K562 (cell line): Measurements from ENCODE around the gene PSD2. TPM values are rescaled to one million over a fixed set of nuclear protein-coding genes. Genes with fewer than 3 reads are reported as not detected.

Source experiments
- ATAC-seq: fragments of 200-7000 bp; cut with Tn5 transposase; 3 replicates; pipeline ENCODE4 v1.9.1; 2020; ENCODE audit warnings: moderate library complexity
- BruUV-seq: library from RNA; stranded (reverse); fragments of 400-500 nt; replicated peaks from 2 replicates; lab custom pipeline; 2021; lab: Mats Ljungman, UMichigan
- CTCF ChIA-PET: fragments of 300-600 bp; formaldehyde crosslinking; extraction: SDS; loops from one replicate; lab custom pipeline; 2021; ENCODE audit warnings: low intra/inter-chr PET ratio; lab: Yijun Ruan, JAX
- POLR2A ChIA-PET: fragments of 300-600, 350-650 bp; sonication (Branson Sonifier 250); formaldehyde crosslinking; extraction: SDS; loops from one replicate; lab custom pipeline; 2021; ENCODE audit warnings: antibody characterized with exemption, inconsistent platforms; lab: Yijun Ruan, JAX
- DNase-seq, 4 experiments: peaks; one replicate each; pipeline versions ENCODE4 v3.0.0 to v3.0.0-alpha.2; 2011 to 2018; ENCODE audit warnings: low spot score in 3 of 4, mixed read lengths in 3 of 4; ENCODE audit errors: extremely low read depth in 1 of 4
- FAIRE-seq: peaks from 2 replicates; lab custom pipeline; 2011; peaks lifted over from hg19 to GRCh38; lab: Jason Lieb, UNC
- H2AFZ ChIP-seq: 2 replicates; pipeline ENCODE4 v1.6.0; 2011; ENCODE audit warnings: low read depth, low read length, control low read depth, inconsistent platforms
- H3K27ac ChIP-seq: fragments of 200-600 bp; 3 replicates; pipeline ENCODE4 v1.8.0; 2011; ENCODE audit warnings: low read depth, mild to moderate bottlenecking, control low read depth, inconsistent platforms, low read length, moderate library complexity, mixed read lengths; ENCODE audit errors: extremely low read depth
- H3K27me3 ChIP-seq, 2 experiments: fragments of 300-600 bp in 1 of 2; 2 replicates in 1 of 2; 3 replicates in 1 of 2; pipeline versions ENCODE4 v1.6.0 to v1.8.0; 2011; ENCODE audit warnings: inconsistent platforms in 2 of 2, low read length in 2 of 2, mild to moderate bottlenecking in 1 of 2, mixed read lengths in 1 of 2, moderate library complexity in 1 of 2; ENCODE audit not compliant: control insufficient read depth in 2 of 2, insufficient read depth in 2 of 2
- H3K36me3 ChIP-seq: fragments of 300-600 bp; 3 replicates; pipeline ENCODE4 v1.8.0; 2011; ENCODE audit warnings: mild to moderate bottlenecking, low read length, inconsistent platforms; ENCODE audit not compliant: control insufficient read depth, insufficient read depth
- H3K4me1 ChIP-seq, 2 experiments: fragments of 200-600 bp in 1 of 2; replicated peaks in 1 of 2; 2 replicates in 1 of 2; 3 replicates in 1 of 2; pipeline versions ENCODE4 v1.5.1 to v1.8.0; 2011; ENCODE audit warnings: inconsistent platforms in 2 of 2, low read length in 2 of 2, mild to moderate bottlenecking in 1 of 2, mixed read lengths in 1 of 2, moderate library complexity in 1 of 2; ENCODE audit not compliant: control insufficient read depth in 2 of 2, insufficient read depth in 2 of 2
- H3K4me2 ChIP-seq: 2 replicates; pipeline ENCODE4 v1.6.1; 2011; ENCODE audit warnings: low read length, control low read depth, inconsistent platforms, mixed read lengths; ENCODE audit not compliant: insufficient read depth
- H3K4me3 ChIP-seq: fragments of 200-600 bp; sonication (generic), shearing (Covaris generic); 2 replicates; pipeline ENCODE4 v1.5.1; 2016; ENCODE audit warnings: control low read depth, inconsistent platforms
- H3K79me2 ChIP-seq: fragments of 200-600 bp; 3 replicates; pipeline ENCODE4 v1.8.0; 2011; ENCODE audit warnings: low read length, inconsistent platforms; ENCODE audit not compliant: control insufficient read depth, insufficient read depth
- H3K9ac ChIP-seq, 2 experiments: 2 replicates each; pipeline versions ENCODE4 v1.6.0 to v1.6.1; 2011; ENCODE audit warnings: low read depth in 2 of 2, low read length in 2 of 2, control low read depth in 1 of 2, inconsistent platforms in 1 of 2, mild to moderate bottlenecking in 1 of 2, mixed read lengths in 1 of 2; ENCODE audit not compliant: insufficient read depth in 1 of 2
- H3K9me1 ChIP-seq: one replicate; pipeline ENCODE4 v1.6.0; 2011; ENCODE audit warnings: inconsistent platforms, mild to moderate bottlenecking, low read length, moderate library complexity; ENCODE audit not compliant: control insufficient read depth, insufficient read depth
- H3K9me3 ChIP-seq: replicated peaks from 2 replicates; pipeline ENCODE4 v1.5.1; 2011; ENCODE audit warnings: low read depth, low read length, inconsistent platforms; ENCODE audit not compliant: control insufficient read depth, insufficient read depth
- H4K20me1 ChIP-seq: replicated peaks from 2 replicates; pipeline ENCODE4 v1.6.1; 2011; ENCODE audit warnings: low read length, inconsistent platforms, mixed read lengths; ENCODE audit not compliant: control insufficient read depth, insufficient read depth
- E2F8 ChIP-seq: fragments of 450-650 bp; IDR thresholded peaks from 2 replicates; pipeline ENCODE4 v1.7.1; 2018; ENCODE audit warnings: mild to moderate bottlenecking, low read depth; ENCODE audit not compliant: partially characterized antibody
- NR1H2 ChIP-seq: sonication (generic); formaldehyde crosslinking; IDR thresholded peaks from 2 replicates; pipeline ENCODE4 v1.4.0; 2020; ENCODE audit warnings: mild to moderate bottlenecking, missing genetic modification reagents
- SP1 ChIP-seq: sonication (generic); formaldehyde crosslinking; IDR thresholded peaks from 2 replicates; pipeline ENCODE4 v1.8.1; 2022; ENCODE audit warnings: mild to moderate bottlenecking, missing genetic modification reagents
- TBL1XR1 ChIP-seq, 2 experiments: IDR thresholded peaks; 2 replicates each; pipeline ENCODE4 v1.6.1; 2012; ENCODE audit warnings: improper control_type of control experiment in 2 of 2, low read length in 2 of 2, mild to moderate bottlenecking in 1 of 2
- ZNF512 ChIP-seq: IDR thresholded peaks from 2 replicates; pipeline ENCODE4 v1.6.1; 2016; ENCODE audit warnings: missing genetic modification characterization, missing compliant biosample characterization
- WGBS: fragments of 100-300 bp; shearing (Covaris generic); methylation state at CpG from one replicate; pipeline ENCODE4 v1.1.6; 2016; ENCODE audit warnings: low coverage, mixed read lengths; ENCODE audit not compliant: insufficient coverage; ENCODE audit errors: missing lambda C conversion rate; 5-methylcytosine and 5-hydroxymethylcytosine counted together
- in situ Hi-C: fragments of 300-500 bp; cut with MboI; formaldehyde crosslinking; loops from 4 replicates; pipeline ENCODE4 v1.15.0; 2018; ENCODE audit warnings: inconsistent platforms, mixed read lengths
- intact Hi-C: fragments of 100-400 bp; cut with micrococcal nuclease; formaldehyde crosslinking; loops from 2 replicates; pipeline ENCODE4 v1.14.2; 2022
- polyA plus RNA-seq, 8 experiments: library from polyadenylated mRNA; depleted of rRNA in 4 of 8; stranded (reverse) in 5 of 8; unstranded in 3 of 8; fragments of >200 nt; fragmentation: Nextera tagmentation in 2 of 8; fragmentation: Illumina TruSeq in 1 of 8; extraction: Ambion mirVana in 2 of 8; extraction: Trizol in 1 of 8; gene quantifications; 2 replicates each; pipeline versions ENCODE4 v1.2.1 to v1.2.3, GENCODE V29; 2011 to 2014; ENCODE audit warnings: inconsistent platforms in 1 of 8, missing spikeins in 1 of 8
- total RNA-seq, 7 experiments: library from RNA; depleted of rRNA in 6 of 7; stranded (reverse); fragments of >200 nt in 6 of 7; fragmentation: Illumina TruSeq in 2 of 7; extraction: Trizol in 2 of 7; gene quantifications; 2 replicates each; pipeline versions ENCODE4 v1.2.1 to v1.2.3, GENCODE V29; 2011 to 2021; ENCODE audit warnings: low replicate concordance in 1 of 7

Gene PSD2
- total and polyA plus RNA-seq, 9 of the 15 experiments (the other 6 are each of a cell fraction or from before 2014, with no cell fraction given), result 0.01 to 0.09 (median 0.04) TPM; not detected in 4

GRCh38 chr5:139825690-139826089, 30.1 kb downstream of the PSD2 start:
- H3K36me3 ChIP-seq, result no peaks in the 10 kb centered on the region
- no peaks in the 10 kb centered on the region for H3K9me3 ChIP-seq
- TF ChIP-seq E2F8 (no peak), SP1 (CRISPR knock-in tag) (no peak), NR1H2 (no peak), TBL1XR1 (IDR thresholded peaks at IDR 0.05; ENCODE audit: low read length in 2 of 2) (no peak), ZNF512 (tag) (no peak)
- ChIA-PET POLR2A (interaction anchor here (0.9 to 1.1 kb wide), 2 partner anchors 10 to 30 kb away, joined by 4 read pairs; partner anchors contain the start of gene PSD2), CTCF (no interaction called here)
- peaks cover 2% of the 10 kb centered on the region for H3K9me1 ChIP-seq
- ATAC-seq, result no peak
- no peaks in the 10 kb centered on the region for H3K79me2 ChIP-seq
- no peak overlapping the region for H3K27ac ChIP-seq
- no peak overlapping the region for H2AFZ ChIP-seq
- no peak for DNase-seq
- intact Hi-C loops (no loop called here), in situ Hi-C loops (no loop called here)
- no peak overlapping the region for H3K4me3 ChIP-seq
- BruUV-seq, result no TSS peak
- FAIRE-seq, result no peak
- no peaks in the 10 kb centered on the region for H4K20me1 ChIP-seq
- H3K27me3 ChIP-seq, result peaks cover 15 to 67% of the 10 kb centered on the region in 2 experiments
- H3K9ac ChIP-seq, result no peak overlapping the region
- WGBS, result 3% methylated on average over 6 of the region's 7 CpGs
- H3K4me1 ChIP-seq, result no peaks in the 10 kb centered on the region
- no peak overlapping the region for H3K4me2 ChIP-seq
